Panc1 (cell line): ENCODE data around the gene INPP5A. TPM values are rescaled to one million over a fixed set of nuclear protein-coding genes. Genes with fewer than 3 reads are reported as not detected.

Experiments used
- ATAC-seq: fragments of 200-7000 bp; cut with Tn5 transposase; 2 replicates; pipeline ENCODE4 v1.9.1; 2020; ENCODE audit warnings: mild to moderate bottlenecking, moderate library complexity
- BruUV-seq: library from RNA; stranded (reverse); fragments of 400-500 nt; replicated peaks from 2 replicates; lab custom pipeline; 2021; lab: Mats Ljungman, UMichigan
- CTCF ChIA-PET: fragments of 300-600 bp; sonication (Branson Sonifier 250); formaldehyde crosslinking; loops from one replicate; lab custom pipeline; 2022; ENCODE audit warnings: antibody characterized with exemption; lab: Charles Lee
- POLR2A ChIA-PET: fragments of 300-600 bp; sonication (Branson Sonifier 250); formaldehyde crosslinking; loops from one replicate; lab custom pipeline; 2022; ENCODE audit warnings: antibody characterized with exemption; lab: Charles Lee
- DNase-seq: peaks from one replicate; pipeline ENCODE4 v3.0.0-alpha.2; 2010; ENCODE audit warnings: low read depth, low spot score
- H3K27ac ChIP-seq: 2 replicates; pipeline ENCODE4 v1.5.1; 2011; ENCODE audit warnings: mild to moderate bottlenecking, low read length, inconsistent platforms
- H3K27me3 ChIP-seq: fragments of 200-500 bp; sonication (Bioruptor generic); 2 replicates; pipeline ENCODE4 v1.6.0; 2014; ENCODE audit warnings: low read length, inconsistent platforms; ENCODE audit not compliant: control insufficient read depth, insufficient read depth
- H3K36me3 ChIP-seq: fragments of 200-500 bp; sonication (Bioruptor generic); 2 replicates; pipeline ENCODE4 v1.5.1; 2014; ENCODE audit warnings: inconsistent platforms, mild to moderate bottlenecking, low read length, moderate library complexity; ENCODE audit not compliant: control insufficient read depth, insufficient read depth
- H3K4me1 ChIP-seq: 2 replicates; pipeline ENCODE4 v1.5.1; 2011; ENCODE audit warnings: inconsistent platforms, mild to moderate bottlenecking, low read length, moderate library complexity; ENCODE audit not compliant: control insufficient read depth, insufficient read depth
- H3K4me3 ChIP-seq, 2 experiments: 2 replicates each; pipeline ENCODE4 v1.5.1; 2011 to 2012; ENCODE audit warnings: low read depth in 2 of 2, low read length in 2 of 2, mild to moderate bottlenecking in 2 of 2, inconsistent platforms in 1 of 2, moderate library complexity in 1 of 2
- H3K9me3 ChIP-seq: fragments of 200-500 bp; sonication (Bioruptor generic); 2 replicates; pipeline ENCODE4 v1.5.1; 2014; ENCODE audit warnings: low read depth, mild to moderate bottlenecking, inconsistent platforms, low read length, moderate library complexity; ENCODE audit not compliant: control insufficient read depth, insufficient read depth
- POLR2AphosphoS5 ChIP-seq: IDR thresholded peaks from 2 replicates; pipeline ENCODE4 v1.6.1; 2012; ENCODE audit warnings: mild to moderate bottlenecking, low read depth, low read length, moderate library complexity
- SIN3A ChIP-seq: IDR thresholded peaks from 2 replicates; pipeline ENCODE4 v1.6.1; 2012; ENCODE audit warnings: low read depth, mild to moderate bottlenecking, low read length, moderate library complexity, borderline replicate concordance; ENCODE audit not compliant: insufficient read depth
- TCF7L2 ChIP-seq: IDR thresholded peaks from 2 replicates; pipeline ENCODE4 v1.6.1; 2011; ENCODE audit warnings: mild to moderate bottlenecking, low read depth, low read length, inconsistent platforms
- in situ Hi-C: cut with HindIII; loops from 2 replicates; pipeline ENCODE4 v1.10.0; 2016; ENCODE audit warnings: low sequenced_read_pairs, low pct_unique_long_range_greater_than_20kb
- intact Hi-C: fragments of 100-400 bp; cut with micrococcal nuclease; formaldehyde crosslinking; loops from one replicate; pipeline ENCODE4 v1.10.0; 2022; ENCODE audit not compliant: unreplicated experiment
- total RNA-seq: library from RNA; stranded (reverse); gene quantifications from one replicate; pipeline ENCODE4 v1.2.1, GENCODE V29; 2021; ENCODE audit not compliant: unreplicated experiment
- TF ChIP-seq, protein P1 (sequence below): fragments of 450-650 bp; IDR thresholded peaks from 2 replicates; pipeline ENCODE4 v1.5.1; 2017; ENCODE audit warnings: mild to moderate bottlenecking
- TF ChIP-seq, protein P2 (sequence below), 2 experiments: IDR thresholded peaks; 2 replicates each; pipeline ENCODE4 v1.6.1; 2011 to 2012; ENCODE audit warnings: low read depth in 2 of 2, control low read depth in 1 of 2, low read length in 1 of 2, mild to moderate bottlenecking in 1 of 2, moderate library complexity in 1 of 2; ENCODE audit not compliant: insufficient read depth in 1 of 2

The INPP5A gene
- total RNA-seq, 1 experiment from 2014 or later: 60.0 TPM

DNA sequence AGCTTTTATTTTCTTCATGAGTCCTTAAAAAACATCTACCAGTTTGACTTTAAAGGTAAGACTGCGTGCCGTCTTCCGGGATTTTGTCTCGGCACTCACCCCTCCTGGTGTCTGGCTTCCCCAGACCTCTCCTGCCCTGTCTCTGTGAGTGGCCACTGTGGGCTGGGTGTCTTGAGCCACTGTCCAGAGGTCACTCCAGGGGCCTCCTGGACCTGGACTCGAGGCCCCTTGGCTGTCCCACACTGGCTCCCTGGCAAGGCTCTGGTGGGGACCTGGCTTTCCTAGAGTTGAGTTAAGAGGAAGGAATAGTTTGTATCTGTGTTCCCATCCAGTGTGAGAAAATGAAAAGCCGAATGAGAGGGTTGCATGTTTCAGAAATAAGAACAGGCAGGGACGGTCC is 152.8 kb downstream of the INPP5A start:
- CTCF ChIA-PET: no interaction called here
- H3K4me3 ChIP-seq: no peak overlapping the region
- no peak overlapping the region for H3K27ac ChIP-seq
- BruUV-seq: no TSS peak
- no peaks in the 10 kb centered on the region for H3K36me3 ChIP-seq
- H3K27me3 ChIP-seq: no peaks in the 10 kb centered on the region
- DNase-seq: no peak
- H3K9me3 ChIP-seq: peaks cover 34% of the 10 kb centered on the region
- no peak for ATAC-seq
- intact Hi-C loops: no loop called here
- H3K4me1 ChIP-seq: peaks cover 22% of the 10 kb centered on the region
- POLR2A ChIA-PET: no interaction called here
- TF ChIP-seq, protein P1, sequence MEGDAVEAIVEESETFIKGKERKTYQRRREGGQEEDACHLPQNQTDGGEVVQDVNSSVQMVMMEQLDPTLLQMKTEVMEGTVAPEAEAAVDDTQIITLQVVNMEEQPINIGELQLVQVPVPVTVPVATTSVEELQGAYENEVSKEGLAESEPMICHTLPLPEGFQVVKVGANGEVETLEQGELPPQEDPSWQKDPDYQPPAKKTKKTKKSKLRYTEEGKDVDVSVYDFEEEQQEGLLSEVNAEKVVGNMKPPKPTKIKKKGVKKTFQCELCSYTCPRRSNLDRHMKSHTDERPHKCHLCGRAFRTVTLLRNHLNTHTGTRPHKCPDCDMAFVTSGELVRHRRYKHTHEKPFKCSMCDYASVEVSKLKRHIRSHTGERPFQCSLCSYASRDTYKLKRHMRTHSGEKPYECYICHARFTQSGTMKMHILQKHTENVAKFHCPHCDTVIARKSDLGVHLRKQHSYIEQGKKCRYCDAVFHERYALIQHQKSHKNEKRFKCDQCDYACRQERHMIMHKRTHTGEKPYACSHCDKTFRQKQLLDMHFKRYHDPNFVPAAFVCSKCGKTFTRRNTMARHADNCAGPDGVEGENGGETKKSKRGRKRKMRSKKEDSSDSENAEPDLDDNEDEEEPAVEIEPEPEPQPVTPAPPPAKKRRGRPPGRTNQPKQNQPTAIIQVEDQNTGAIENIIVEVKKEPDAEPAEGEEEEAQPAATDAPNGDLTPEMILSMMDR: no peak
- TF ChIP-seq TCF7L2: no peak
- no peak for TF ChIP-seq SIN3A
- TF ChIP-seq, protein P2, sequence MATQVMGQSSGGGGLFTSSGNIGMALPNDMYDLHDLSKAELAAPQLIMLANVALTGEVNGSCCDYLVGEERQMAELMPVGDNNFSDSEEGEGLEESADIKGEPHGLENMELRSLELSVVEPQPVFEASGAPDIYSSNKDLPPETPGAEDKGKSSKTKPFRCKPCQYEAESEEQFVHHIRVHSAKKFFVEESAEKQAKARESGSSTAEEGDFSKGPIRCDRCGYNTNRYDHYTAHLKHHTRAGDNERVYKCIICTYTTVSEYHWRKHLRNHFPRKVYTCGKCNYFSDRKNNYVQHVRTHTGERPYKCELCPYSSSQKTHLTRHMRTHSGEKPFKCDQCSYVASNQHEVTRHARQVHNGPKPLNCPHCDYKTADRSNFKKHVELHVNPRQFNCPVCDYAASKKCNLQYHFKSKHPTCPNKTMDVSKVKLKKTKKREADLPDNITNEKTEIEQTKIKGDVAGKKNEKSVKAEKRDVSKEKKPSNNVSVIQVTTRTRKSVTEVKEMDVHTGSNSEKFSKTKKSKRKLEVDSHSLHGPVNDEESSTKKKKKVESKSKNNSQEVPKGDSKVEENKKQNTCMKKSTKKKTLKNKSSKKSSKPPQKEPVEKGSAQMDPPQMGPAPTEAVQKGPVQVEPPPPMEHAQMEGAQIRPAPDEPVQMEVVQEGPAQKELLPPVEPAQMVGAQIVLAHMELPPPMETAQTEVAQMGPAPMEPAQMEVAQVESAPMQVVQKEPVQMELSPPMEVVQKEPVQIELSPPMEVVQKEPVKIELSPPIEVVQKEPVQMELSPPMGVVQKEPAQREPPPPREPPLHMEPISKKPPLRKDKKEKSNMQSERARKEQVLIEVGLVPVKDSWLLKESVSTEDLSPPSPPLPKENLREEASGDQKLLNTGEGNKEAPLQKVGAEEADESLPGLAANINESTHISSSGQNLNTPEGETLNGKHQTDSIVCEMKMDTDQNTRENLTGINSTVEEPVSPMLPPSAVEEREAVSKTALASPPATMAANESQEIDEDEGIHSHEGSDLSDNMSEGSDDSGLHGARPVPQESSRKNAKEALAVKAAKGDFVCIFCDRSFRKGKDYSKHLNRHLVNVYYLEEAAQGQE (IDR thresholded peaks at IDR 0.05; ENCODE audit: insufficient read depth in 1 of 2, low read depth in 2 of 2, low read length in 1 of 2): no peak
- TF ChIP-seq POLR2AphosphoS5: no peak
- in situ Hi-C loops: no loop called here

DNA sequence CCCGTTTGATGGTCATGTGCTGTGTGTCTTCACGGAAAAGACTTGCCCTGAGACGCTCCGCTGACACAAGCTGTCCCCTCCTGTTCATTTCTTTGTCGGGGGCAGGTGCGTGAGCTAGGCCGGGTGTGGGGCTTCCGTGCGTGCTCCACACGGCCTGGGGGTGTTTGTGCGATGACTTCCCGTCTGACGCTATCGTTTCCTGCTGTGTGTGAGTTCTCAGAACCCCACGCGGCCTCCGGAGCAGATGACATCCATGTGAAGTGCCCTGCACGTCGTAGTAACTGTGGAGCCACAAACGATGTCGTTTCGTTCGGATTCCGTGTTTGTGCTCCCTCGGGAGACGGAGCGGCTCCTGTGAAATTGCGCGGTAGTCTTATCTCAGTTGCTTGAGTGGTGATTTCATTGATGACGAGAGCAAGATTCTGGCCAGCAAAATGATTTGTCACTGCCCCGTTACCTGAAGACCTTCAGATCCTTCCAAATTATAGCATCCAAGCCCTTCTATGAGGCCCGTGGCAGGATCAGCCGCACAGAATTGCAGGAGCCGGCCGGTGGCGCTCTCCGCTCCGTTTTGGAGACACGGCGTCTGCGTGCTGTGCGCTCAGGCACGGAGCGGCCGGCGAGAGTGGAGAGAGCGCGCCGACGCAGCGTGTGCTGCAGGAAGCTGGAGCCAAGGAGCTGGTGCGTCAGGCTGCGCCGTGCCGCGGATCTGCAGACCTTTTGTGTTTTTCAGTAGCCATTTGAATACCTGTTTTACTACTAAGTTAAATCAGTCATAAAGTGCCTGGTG is 153.4 kb downstream of the INPP5A start:
- Histone ChIP-seq H3K9me3 (peaks cover 35% of the 10 kb centered on the region), H3K4me3 (no peak overlapping the region), H3K27me3 (no peaks in the 10 kb centered on the region), H3K27ac (no peak overlapping the region), H3K36me3 (no peaks in the 10 kb centered on the region), H3K4me1 (peaks cover 16% of the 10 kb centered on the region)
- intact Hi-C loops: no loop called here
- POLR2A ChIA-PET: no interaction called here
- no peak for ATAC-seq
- CTCF ChIA-PET: no interaction called here
- no TSS peak for BruUV-seq
- in situ Hi-C loops: no loop called here
- no peak for TF ChIP-seq POLR2AphosphoS5
- TF ChIP-seq, protein P1: no peak
- TF ChIP-seq TCF7L2: no peak
- no peak for TF ChIP-seq SIN3A
- TF ChIP-seq, protein P2 (IDR thresholded peaks at IDR 0.05; ENCODE audit: insufficient read depth in 1 of 2, low read depth in 2 of 2, low read length in 1 of 2): no peak
- DNase-seq: no peak
